HG03175 (cell line): ENCODE data around the gene ZNF181.
A peak's percentile ranks its signal among the peaks of the same experiment; 100 is the strongest.
"Not testable (repeated sequence)": the region's sequence is repeated elsewhere in the genome, so short reads cannot be mapped to it uniquely, and the experiment has no call there.

Experiments used
- ATAC-seq: cut with Tn5 transposase; IDR thresholded peaks from one replicate; pipeline ENCODE4 v1.9.1; 2021; ENCODE audit warnings: mild to moderate bottlenecking, moderate library complexity; ENCODE audit not compliant: unreplicated experiment

Gene ZNF181

DNA sequence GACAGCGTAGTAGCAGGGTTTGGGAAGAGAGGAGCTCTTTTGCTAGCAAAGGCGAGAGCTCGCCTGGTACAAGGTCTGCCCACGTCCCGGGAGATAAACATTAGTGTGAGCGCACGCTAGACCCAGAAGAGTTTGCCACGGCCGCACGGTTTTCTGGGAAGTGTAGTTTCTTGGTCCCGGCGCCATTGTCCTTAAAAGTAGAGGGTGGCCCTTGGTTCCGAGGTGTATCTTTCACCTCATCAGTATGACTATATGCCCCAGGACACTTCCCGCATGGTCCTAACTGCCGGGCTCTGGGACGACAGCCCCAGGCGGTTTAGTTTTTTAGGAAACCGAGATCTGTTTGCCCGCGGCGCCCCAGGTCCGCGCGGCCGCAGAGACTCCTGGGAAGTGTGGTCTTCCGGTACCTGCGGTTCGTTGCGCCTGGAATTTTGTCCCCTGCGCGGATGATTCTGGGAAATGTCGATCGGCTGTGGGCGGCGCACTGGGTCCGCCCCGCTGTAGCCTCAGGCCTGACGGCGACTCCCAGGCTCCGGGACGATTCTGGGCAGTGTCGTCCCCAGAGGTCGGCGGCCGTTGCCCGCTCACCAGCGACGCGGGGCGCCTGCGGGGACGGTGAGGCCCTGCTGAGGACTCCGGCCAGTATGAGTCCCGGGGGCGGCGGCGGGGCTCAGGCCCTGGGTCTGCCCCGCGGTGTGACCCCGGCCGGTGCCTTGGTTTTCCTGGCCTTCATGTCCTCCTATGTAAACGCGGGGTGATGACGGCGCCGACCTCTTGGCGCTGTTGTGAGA, at the start of gene ZNF181:
Gene ZNF181, plus strand, starts transcription at position 498 of the 791 bp plus-strand sequence. CDS start 795 bp downstream, outside the sequence.
- ATAC-seq: peak; percentile 77

GRCh38 chr19:34685266-34685665, 48.8 kb upstream of the ZNF181 start:
- not testable (repeated sequence) for ATAC-seq

GRCh38 chr19:34686455-34686854, 47.6 kb upstream of the ZNF181 start:
- no peak for ATAC-seq

DNA sequence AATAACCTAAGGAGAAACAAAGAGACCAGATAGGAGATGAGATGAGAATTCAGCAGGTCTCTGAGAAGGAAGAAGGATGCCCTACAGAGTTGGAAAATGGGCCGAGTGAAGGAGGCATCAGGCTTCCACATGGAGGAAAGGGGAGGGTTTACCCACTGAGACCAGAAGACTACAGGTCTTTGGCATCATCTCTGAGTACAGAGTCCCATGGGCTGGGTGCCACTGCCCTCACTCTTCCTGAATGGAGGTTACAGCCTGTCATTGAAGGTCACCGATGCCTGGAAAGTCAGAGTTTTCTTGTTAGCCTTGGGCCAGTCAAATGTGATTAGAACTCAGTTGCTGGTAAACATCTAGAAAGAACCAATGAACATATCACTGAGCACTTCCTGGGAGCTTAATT, 46.7 kb upstream of the ZNF181 start:
- no peak for ATAC-seq

DNA sequence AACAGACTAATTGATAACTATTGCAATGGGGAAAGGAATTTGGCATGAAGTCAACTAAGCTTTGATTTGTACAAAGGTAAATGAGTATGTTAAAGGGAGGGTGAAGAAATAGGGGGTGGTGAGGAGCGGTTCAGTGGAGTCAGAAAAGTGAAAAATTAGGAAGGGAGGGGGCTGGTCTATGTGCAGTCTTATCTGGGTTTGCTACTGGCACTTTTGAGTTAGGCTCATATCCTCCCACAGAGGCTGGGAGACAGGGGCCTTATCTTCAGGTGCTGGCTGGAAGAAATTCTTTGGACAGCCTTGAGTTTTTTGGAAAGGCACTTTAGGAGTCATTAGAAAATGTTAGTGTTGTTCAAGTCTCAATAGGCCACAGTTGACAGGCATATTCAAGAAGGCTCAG, 45.5 kb upstream of the ZNF181 start:
- ATAC-seq: no peak

DNA sequence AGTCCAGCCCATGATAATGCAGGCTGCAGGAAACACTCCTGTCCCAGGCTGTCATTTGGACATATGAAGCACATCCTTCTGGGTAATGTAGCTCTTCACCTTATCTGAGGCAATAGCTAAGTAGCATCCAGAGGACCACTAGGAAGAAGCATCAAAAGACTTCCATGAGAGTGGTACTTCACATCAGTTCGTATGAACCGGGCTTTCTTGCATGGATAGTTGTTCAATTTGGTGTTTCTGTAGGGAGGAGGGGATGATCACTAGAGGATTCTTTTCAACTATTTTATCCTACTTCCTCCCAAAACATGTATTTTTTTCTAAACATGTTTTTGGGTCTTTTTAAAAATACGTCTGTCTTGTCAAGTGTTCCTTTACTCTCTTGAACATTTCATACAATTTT, 43.7 kb upstream of the ZNF181 start:
- ATAC-seq: no peak

DNA sequence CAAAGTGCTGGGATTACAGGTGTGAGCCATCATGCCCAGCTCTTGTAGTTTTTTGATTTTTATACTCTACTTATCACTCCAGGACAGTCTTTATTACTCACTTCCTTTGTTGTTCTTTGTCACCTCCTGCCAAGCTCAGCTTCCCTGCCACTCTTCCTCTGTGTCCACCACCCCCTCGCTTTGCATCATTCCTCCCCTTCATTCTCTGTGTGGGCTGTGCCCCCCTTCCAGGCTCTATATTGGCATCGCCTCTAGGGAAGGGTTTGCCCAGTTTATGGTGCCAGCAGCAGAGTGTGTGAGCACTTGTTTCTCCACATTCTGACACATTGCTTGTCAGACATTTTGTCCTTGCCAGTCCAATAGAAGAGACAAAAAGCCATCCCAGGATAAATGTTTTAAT, 41.5 kb upstream of the ZNF181 start:
- no peak for ATAC-seq

- ATAC-seq: no peak
Measured at GRCh38 chr19:34707661-34708060, 26.4 kb upstream of the ZNF181 start.

GRCh38 chr19:34711890-34712289, 22.2 kb upstream of the ZNF181 start:
- ATAC-seq: no peak

GRCh38 chr19:34712395-34713261, 21.4 kb upstream of the ZNF181 start:
- no peak for ATAC-seq

DNA sequence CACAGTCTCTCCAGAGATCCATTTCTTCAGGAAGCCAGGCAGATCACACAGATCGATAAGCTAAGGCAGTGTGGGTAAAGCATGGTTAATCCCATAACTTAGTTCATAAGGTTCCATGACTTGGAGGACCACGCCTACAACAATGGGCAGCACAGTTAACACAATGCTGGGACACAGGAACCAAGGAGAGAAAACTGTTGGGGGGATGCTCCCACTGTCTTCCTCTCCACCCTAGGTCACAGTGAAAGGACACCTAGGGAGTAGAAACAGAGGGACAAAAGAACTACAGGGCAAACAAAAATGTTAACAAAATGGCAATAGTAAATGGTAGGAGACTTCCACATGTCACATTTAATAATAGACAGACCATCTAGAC, 20.8 kb upstream of the ZNF181 start:
- ATAC-seq: no peak

DNA sequence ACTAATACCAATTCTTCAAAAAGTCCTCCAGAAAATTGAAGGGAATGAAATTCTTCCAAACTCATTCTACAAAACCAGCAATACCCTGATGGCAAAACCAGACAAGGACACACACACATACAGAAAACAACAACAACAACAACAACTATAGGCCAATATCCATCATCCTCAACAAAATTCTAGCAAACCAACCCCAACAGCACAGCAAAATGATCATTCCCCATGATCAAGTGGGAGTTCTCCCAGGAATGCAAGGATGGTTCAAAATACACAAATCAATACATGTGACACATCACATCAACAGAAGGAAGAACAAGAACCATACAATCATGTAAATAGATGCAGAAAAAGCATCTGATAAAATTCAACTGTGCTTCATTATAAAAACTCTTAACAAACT, 18.7 kb upstream of the ZNF181 start:
- ATAC-seq: no peak

GRCh38 chr19:34722353-34722752, 11.7 kb upstream of the ZNF181 start:
- no peak for ATAC-seq

DNA sequence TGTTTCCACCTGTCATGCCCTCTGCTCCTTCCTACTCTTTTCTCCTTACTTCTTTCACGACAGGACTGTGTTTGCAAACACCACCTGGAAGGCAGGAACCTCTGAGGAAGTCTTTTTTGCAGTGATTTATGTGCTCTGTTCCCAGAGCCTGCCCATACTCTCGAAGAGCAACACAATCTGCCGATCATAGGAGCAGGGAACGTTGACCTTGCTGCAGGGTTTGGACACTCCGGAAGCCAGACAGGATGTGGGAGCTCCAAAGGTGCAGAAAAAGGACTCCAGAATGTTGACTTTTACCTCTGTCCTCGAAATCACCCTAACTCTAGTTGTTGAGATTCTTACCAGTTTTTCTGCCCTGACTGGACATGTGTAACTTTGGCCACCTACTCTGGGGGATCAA, 8.6 kb upstream of the ZNF181 start:
- no peak for ATAC-seq

- no peak for ATAC-seq
Measured at GRCh38 chr19:34731019-34731829, 2.8 kb upstream of the ZNF181 start.

DNA sequence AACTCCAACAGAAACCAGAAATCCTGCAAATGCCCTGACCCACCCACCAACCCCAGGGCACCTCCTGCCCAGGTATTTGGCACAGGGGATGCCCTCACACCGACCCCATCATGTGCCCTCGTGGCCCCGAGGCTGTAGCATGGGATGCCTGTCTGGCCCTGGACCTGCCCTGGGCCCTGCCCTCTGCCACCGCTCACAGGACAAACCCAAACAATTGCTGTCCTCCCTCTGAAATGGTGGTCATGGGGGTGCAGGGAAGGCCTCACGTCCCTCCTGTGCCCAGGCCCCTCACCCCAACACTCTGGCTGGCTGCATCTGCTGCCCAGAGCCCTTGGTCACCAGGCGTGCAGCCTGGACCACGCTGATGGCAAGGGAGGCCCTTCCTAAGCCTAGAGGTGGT, 2.1 kb upstream of the ZNF181 start:
- no peak for ATAC-seq

DNA sequence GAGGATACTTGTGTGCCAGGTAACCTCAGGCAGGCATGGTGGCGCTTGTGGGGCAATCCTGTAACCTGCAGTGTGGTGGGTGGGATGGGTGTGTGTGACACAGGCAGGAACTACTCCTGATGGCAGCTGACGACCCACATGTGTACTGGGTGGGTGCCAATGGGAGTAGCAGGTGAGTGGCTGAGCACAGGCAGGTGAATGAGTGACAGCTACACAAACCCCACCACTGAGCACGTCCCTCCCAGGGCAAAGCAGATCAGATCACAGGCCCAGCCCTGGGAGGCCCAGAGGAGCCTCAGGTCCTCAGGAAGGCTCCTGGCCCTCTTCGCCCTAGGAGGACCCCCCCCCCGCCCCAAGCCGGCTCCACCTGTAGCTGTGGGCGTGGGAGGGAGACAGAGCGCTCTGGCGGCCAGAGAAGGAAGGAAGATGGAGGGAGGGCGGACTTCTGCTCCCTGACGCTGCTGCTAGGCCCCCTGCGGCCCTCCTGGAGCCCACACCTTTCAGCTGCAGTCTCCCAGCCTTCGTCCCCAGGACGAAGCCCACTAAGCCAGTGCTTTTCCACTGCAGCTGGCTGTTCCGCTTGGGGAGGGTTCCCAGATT, 1.3 kb upstream of the ZNF181 start:
- no peak for ATAC-seq

DNA sequence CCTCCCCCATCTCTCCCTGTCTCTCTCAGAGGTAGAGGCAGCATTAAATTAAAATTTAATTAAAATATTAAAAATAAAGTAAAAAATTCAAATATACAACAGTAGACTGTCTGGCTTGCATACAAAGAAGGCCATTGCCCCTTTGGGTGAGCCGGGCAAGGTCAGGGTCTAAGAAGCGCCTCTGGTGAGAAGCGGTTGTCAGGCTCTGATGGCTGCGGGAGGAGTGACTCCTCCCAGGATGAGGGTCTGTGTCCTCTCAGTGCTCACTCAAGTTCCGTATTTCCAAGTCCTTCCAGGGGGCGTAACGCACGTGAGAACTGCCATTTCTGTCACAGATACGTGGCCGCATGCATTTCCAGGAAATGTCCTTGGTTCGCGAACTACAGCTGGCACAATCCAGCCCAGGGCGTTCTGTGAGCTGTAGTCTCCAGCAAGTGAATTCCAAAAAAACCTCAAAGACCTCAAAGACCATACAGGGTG, 737 bp upstream of the ZNF181 start:
- peak; percentile 27 for ATAC-seq

DNA sequence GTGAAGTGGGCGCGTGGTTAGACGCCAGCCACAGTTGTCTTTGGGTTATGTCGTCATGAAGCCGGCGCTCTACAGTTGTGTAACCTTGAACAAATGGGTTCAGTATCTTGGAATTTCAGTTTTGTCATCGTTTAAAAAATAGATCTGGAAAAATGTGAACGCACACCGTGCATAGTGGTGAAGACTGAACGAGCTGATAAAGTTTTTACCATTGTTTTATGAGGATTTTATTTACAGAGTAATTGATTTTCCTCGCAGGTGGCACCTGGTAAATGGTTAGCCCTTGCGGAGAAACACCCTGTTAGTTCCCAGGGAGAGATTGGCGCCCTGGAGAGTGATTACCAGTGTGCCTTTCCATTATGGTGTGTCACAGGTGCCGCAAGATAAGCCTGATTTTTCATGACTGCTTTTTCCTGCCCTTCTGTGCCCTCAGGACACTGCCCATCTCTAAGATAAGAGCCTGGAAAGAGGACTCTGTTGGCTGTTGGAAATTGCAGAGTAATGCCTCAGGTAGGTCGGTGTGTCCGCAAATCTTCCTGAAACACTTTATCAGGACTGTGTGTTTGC, 577 bp downstream of the ZNF181 start:
- no peak for ATAC-seq

DNA sequence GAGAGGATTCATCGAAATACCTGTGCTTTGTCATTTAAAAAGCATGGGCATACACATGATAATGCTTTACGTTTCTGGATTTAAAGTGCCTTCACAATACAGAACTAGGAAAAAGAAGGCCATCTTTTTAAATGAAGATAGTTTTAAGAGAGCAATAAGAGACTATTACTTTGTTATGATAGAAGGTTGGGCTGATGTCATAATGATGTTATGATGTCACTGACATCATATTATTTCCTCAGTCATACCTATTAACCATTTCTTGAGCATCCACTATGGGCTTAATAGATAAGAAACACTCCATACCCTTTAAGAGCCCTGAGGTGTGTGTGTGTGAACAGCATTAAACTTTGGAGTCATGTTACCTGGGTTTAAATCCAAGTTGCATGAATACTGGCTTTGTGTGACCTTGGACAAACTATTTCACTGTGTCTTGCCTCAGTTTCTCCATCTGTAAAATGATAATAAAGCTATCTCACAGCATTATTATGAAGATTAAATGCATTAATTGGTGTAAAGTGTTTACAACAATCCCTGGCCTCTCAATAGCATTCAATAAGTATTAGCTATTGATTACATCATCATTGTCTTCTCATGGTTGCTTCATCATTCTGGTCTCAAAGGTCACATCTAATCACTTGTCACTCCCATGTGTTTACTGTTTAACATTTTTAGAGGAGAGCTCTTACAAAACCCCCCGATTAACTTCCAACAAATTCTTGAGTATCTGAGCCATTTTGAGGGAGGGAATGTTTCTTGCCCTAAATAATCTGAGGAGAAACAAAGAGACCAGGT, 11.1 kb downstream of the ZNF181 start:
- no peak for ATAC-seq
